IPS-18a (cell line): ENCODE data around the gene RPL39L.

Experiments
- H3K27ac ChIP-seq: one replicate; pipeline ENCODE4 v1.5.1; 2013; ENCODE audit warnings: low read length
- H3K27me3 ChIP-seq: one replicate; pipeline ENCODE4 v1.6.1; 2013; ENCODE audit warnings: mild to moderate bottlenecking, low read length; ENCODE audit not compliant: control insufficient read depth, insufficient read depth
- H3K36me3 ChIP-seq: one replicate; pipeline ENCODE4 v1.6.1; 2013; ENCODE audit warnings: low read depth, low read length; ENCODE audit not compliant: control insufficient read depth
- H3K4me1 ChIP-seq: one replicate; pipeline ENCODE4 v1.6.1; 2013; ENCODE audit warnings: low read depth, low read length; ENCODE audit not compliant: control insufficient read depth
- H3K4me3 ChIP-seq: one replicate; pipeline ENCODE4 v1.5.1; 2013; ENCODE audit warnings: low read length
- H3K9ac ChIP-seq: one replicate; pipeline ENCODE4 v1.6.1; 2013; ENCODE audit warnings: mild to moderate bottlenecking, low read length, moderate library complexity
- H3K9me3 ChIP-seq: one replicate; pipeline ENCODE4 v1.6.1; 2013; ENCODE audit warnings: low read depth, low read length; ENCODE audit not compliant: control insufficient read depth

The RPL39L gene

DNA sequence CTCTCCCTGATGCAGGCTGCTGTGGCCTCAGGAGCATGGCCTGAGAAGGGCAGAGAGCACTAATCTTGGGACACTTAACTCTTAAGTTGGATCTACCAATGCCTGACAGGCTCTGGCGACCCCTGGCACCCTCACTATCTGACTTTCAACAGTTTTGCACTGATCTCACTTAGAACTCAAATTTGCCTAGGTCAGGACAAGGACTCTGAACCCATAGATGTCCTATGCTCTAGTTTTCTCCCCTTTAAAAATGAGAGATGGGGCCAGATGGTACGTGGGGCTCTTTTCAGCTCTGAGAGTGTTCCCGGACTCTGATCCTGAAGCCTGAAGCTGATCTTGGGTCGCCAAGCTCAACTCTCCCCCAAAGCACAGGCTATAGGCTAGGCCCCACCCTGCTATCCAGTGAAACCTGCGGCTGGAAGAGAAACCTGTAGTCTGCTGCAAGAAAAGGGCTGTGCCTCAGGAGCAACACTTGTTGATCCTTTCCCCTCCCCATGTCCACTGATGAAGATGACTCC, 65.7 kb downstream of the RPL39L start:
- H3K9me3 ChIP-seq: no peaks in the 10 kb centered on the region
- peaks cover 8% of the 10 kb centered on the region for H3K4me1 ChIP-seq
- peaks cover 50% of the 10 kb centered on the region for H3K36me3 ChIP-seq
- H3K9ac ChIP-seq: no peak overlapping the region
- H3K4me3 ChIP-seq: no peak overlapping the region
- H3K27ac ChIP-seq: no peak overlapping the region
- no peaks in the 10 kb centered on the region for H3K27me3 ChIP-seq

DNA sequence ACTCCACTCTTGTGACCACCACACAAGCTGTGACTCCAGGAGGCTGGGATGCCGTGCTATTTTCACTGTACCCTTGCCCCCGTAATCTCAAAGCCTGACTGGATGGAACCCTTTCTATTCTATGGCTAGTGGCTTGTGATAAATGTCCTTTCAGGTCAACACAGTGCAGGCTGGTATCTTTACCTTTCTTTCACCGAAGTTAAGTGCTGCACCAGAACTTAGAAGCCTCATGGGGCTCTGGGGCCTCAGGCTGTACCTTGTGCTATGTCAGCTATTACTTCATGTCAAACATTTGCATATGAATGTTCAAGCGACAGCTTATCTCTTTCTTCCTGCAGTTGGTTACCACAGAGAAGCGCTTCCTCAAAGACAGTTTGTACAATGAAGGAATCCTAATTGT, 66.8 kb downstream of the RPL39L start:
- H3K9me3 ChIP-seq: no peaks in the 10 kb centered on the region

DNA sequence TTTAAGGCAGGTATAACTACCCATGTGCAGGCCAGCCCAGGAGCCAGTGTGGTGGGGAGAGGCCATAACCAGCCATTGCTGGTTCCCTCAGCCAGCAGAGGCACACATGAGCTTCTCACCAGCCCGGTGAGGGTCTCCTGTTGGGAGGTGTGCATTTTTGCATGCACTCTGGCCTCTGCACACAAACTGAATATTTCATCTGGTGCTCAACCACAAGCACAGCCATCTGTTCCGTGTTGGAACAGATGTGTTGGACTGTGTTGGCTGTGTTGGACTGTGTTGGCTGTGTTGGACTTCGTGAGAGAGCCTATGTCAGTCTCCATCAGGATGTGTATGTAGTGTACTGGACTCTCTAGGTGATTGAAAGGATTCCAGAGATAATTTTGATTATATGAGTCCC, 67.2 kb downstream of the RPL39L start:
- H3K9ac ChIP-seq: no peak overlapping the region
- H3K4me3 ChIP-seq: no peak overlapping the region
- H3K27me3 ChIP-seq: no peaks in the 10 kb centered on the region
- H3K27ac ChIP-seq: no peak overlapping the region
- H3K9me3 ChIP-seq: no peaks in the 10 kb centered on the region
- peaks cover 8% of the 10 kb centered on the region for H3K4me1 ChIP-seq
- peaks cover 52% of the 10 kb centered on the region for H3K36me3 ChIP-seq

More for the DNA sequence above, 66.8 kb downstream of the RPL39L start:
- Histone ChIP-seq H3K4me1 (peaks cover 8% of the 10 kb centered on the region), H3K9ac (no peak overlapping the region), H3K27me3 (no peaks in the 10 kb centered on the region), H3K4me3 (no peak overlapping the region), H3K27ac (no peak overlapping the region), H3K36me3 (peaks cover 53% of the 10 kb centered on the region)
